NCI-H187 (cell line): ENCODE data around the gene JKAMP.

Experiments used
- DNase-seq, 2 experiments: peaks; one replicate each; lab custom pipeline; 2025; lab: John Stamatoyannopoulos, UW

The JKAMP gene

GRCh38 chr14:59541731-59542130 is 57.4 kb downstream of the JKAMP start:
- DNase-seq = no peak

- peak; percentile 56 to 59 for DNase-seq
Observed at GRCh38 chr14:59543873-59544272, 59.6 kb downstream of the JKAMP start.

DNA sequence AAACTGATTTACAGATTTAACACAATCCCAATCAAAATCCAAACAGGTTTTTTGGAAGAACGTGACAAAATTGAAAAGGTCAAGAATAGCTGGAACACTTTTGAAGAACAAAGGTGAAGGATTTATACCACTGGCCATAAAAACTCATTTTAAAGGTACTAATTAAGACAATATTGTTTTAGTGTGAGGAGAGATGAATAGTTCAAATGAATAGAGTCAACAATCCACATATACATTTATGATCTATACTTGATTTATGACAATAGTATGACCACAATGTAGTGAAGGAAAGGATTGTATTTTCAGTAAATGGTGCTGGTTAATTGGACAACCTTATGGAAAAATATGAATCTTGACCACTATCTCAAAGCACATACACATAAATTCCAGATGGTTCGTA is 63.0 kb downstream of the JKAMP start:
- DNase-seq = no peak
